HG03097 (cell line): ENCODE results near the gene MKNK1.

Experiments
- ATAC-seq: cut with Tn5 transposase; IDR thresholded peaks from one replicate; pipeline ENCODE4 v1.9.1; 2021; ENCODE audit not compliant: unreplicated experiment, low FRiP score

The MKNK1 gene

GRCh38 chr1:46599059-46599970 is 4.8 kb downstream of the MKNK1 start:
- no peak for ATAC-seq

- ATAC-seq: no peak
Measured at GRCh38 chr1:46596846-46597245, 7.2 kb downstream of the MKNK1 start.

- ATAC-seq: no peak
Measured at GRCh38 chr1:46596036-46596435, 8.0 kb downstream of the MKNK1 start.

- ATAC-seq: no peak
Measured at GRCh38 chr1:46595127-46595526, 8.9 kb downstream of the MKNK1 start.

GRCh38 chr1:46594063-46594462 is 10.0 kb downstream of the MKNK1 start:
- no peak for ATAC-seq

- no peak for ATAC-seq
Measured at GRCh38 chr1:46592823-46593222, 11.2 kb downstream of the MKNK1 start.

- ATAC-seq: no peak
Measured at GRCh38 chr1:46589529-46589928, 14.5 kb downstream of the MKNK1 start.

GRCh38 chr1:46587069-46587468 is 17.0 kb downstream of the MKNK1 start:
- ATAC-seq: no peak

GRCh38 chr1:46585312-46585938 is 18.6 kb downstream of the MKNK1 start:
- ATAC-seq: no peak

- no peak for ATAC-seq
Measured at GRCh38 chr1:46583494-46583893, 20.6 kb downstream of the MKNK1 start.

GRCh38 chr1:46582972-46583371 is 21.1 kb downstream of the MKNK1 start:
- no peak for ATAC-seq

GRCh38 chr1:46581681-46582455 is 22.2 kb downstream of the MKNK1 start:
- ATAC-seq: no peak

GRCh38 chr1:46580140-46580903 is 23.7 kb downstream of the MKNK1 start:
- ATAC-seq: no peak

- no peak for ATAC-seq
Measured at GRCh38 chr1:46577671-46578070, 26.4 kb downstream of the MKNK1 start.

- ATAC-seq: no peak
Measured at GRCh38 chr1:46576596-46576995, 27.5 kb downstream of the MKNK1 start.

GRCh38 chr1:46575778-46576177 is 28.3 kb downstream of the MKNK1 start:
- no peak for ATAC-seq

- ATAC-seq: no peak
Measured at GRCh38 chr1:46575300-46575699, 28.8 kb downstream of the MKNK1 start.

- no peak for ATAC-seq
Measured at GRCh38 chr1:46571691-46572225, 32.3 kb downstream of the MKNK1 start.

GRCh38 chr1:46569884-46570725 is 34.0 kb downstream of the MKNK1 start:
- no peak for ATAC-seq
